ENCODE data around the gene LMO7.
"Not testable (repeated sequence)": the region's sequence is repeated elsewhere in the genome, so short reads cannot be mapped to it uniquely, and the experiment has no call there.

Gene LMO7

DNA sequence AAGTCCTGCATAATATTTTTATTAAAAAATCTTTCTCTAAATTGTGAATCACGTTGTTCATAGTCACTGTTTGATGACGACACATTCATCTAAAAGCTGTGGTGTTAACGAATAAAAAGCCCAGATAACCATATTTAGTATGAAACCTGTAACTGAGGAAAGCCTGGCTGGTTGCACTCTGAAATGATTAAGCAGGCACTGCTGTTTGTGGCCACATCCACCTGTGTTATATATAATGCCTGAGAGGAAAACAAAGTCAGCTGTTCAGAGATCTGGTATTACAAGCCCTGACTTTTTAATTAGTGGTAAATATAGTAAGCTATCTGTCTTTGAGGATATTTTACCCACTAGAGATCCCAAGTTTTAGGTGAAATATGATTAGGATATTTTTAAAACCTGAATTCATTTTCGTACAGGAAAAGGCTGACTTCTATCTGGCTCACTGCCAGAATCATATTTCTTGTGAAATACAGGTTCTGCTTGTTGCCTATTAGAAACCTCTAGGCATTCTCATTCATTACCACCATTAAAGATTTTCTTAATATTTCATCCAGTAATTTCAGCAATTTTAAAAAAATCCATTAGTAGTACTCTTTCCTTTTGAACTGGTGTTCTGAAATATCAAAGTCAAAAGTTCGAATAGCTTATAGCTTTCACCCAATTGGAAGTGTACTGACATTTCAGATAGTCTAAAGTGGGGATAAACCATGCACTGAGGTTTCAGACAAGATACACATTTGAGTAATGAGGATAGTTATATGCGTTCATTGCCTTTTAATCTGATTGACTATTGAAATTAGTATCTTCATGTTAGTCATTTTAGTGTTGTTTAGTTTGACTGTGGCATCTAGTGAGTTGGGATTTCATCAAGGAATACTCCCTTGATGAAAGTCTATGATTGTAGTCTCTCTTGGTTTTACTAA is 79.7 kb downstream of the LMO7 start:
- H3K27me3 ChIP-seq (ENCODE audit: control insufficient read depth, insufficient read depth, low read length), result no peaks in the 10 kb centered on the region
- H3K9ac ChIP-seq (ENCODE audit: low read depth, low read length), result no peak overlapping the region
- no peak overlapping the region for H3K4me3 ChIP-seq (ENCODE audit: low read depth, low read length)
- H3K9me3 ChIP-seq (ENCODE audit: control insufficient read depth, insufficient read depth, low read length), result no peaks in the 10 kb centered on the region
- H3K4me1 ChIP-seq (ENCODE audit: control insufficient read depth, insufficient read depth, low read length), result no peaks in the 10 kb centered on the region
- H3K27ac ChIP-seq (ENCODE audit: low read depth, low read length), result no peak overlapping the region
- H3K36me3 ChIP-seq (ENCODE audit: control insufficient read depth, insufficient read depth, low read length), result no peaks in the 10 kb centered on the region

DNA sequence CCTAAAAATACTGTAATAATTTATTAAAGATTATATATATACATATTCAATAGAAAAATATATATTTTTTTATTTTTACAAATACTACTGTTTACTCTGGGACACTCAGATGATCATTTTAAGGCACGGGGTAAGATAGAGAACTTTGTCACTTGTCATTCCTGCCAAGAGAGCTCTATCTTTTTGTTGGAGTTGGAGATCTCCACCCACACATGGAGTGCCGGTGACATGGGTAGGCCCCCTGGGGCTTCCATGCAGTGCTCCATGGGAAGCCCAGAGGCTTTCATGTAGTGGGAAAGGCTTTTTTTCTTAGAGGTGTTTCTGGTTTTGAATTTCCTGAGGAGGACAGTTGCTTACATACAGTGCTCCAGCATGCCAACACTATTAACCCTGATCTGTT is 81.4 kb downstream of the LMO7 start:
- no peaks in the 10 kb centered on the region for H3K4me1 ChIP-seq (ENCODE audit: control insufficient read depth, insufficient read depth, low read length)
- H3K9me3 ChIP-seq (ENCODE audit: control insufficient read depth, insufficient read depth, low read length), result no peaks in the 10 kb centered on the region
- H3K36me3 ChIP-seq (ENCODE audit: control insufficient read depth, insufficient read depth, low read length), result no peaks in the 10 kb centered on the region
- H3K4me3 ChIP-seq (ENCODE audit: low read depth, low read length), result no peak overlapping the region
- no peak overlapping the region for H3K9ac ChIP-seq (ENCODE audit: low read depth, low read length)
- no peaks in the 10 kb centered on the region for H3K27me3 ChIP-seq (ENCODE audit: control insufficient read depth, insufficient read depth, low read length)
- H3K27ac ChIP-seq (ENCODE audit: low read depth, low read length), result no peak overlapping the region

DNA sequence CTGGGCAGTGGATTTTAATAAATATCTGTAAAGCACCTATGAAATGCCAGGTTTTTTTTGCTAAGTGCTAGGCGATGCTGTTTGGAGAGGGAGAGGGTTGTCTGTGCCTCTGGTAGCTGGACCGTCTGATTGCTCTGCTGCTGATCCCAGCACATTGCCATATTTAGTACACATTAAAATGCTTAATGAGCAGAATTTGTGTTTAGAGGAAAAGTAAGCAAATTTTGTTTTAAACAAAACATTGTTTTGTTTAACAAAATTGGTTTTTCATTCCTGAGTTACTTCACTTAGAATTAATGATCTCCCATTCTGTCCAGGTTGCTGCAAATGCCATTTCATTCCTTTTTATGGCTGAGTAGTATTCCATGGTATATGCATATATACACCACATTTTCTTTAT is 85.2 kb downstream of the LMO7 start:
- Histone ChIP-seq H3K9ac (ENCODE audit: low read depth, low read length) (no peak overlapping the region), H3K4me1 (ENCODE audit: control insufficient read depth, insufficient read depth, low read length) (no peaks in the 10 kb centered on the region), H3K36me3 (ENCODE audit: control insufficient read depth, insufficient read depth, low read length) (no peaks in the 10 kb centered on the region), H3K27ac (ENCODE audit: low read depth, low read length) (no peak overlapping the region), H3K4me3 (ENCODE audit: low read depth, low read length) (no peak overlapping the region), H3K9me3 (ENCODE audit: control insufficient read depth, insufficient read depth, low read length) (no peaks in the 10 kb centered on the region), H3K27me3 (ENCODE audit: control insufficient read depth, insufficient read depth, low read length) (no peaks in the 10 kb centered on the region)

DNA sequence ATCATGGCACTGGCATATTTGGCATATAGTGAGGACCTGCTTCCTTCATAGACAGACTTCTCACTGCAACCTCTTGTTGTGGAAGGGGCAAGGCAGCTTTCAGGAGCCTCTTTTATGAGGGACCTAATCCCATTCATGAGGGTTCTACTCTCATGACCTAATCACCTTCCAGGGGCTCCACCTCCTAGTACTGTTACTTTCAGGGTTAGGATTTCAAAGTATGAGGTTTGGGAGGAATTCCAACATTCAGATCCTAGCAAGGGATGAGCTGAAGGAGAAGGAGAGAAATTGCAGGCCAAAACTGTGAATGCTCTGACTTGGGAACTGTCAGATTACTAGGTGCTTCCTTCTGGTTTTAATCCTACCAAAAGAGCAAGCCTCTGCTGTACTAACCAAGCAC is 87.8 kb downstream of the LMO7 start:
- H3K27ac ChIP-seq (ENCODE audit: low read depth, low read length), result no peak overlapping the region
- no peaks in the 10 kb centered on the region for H3K9me3 ChIP-seq (ENCODE audit: control insufficient read depth, insufficient read depth, low read length)
- H3K9ac ChIP-seq (ENCODE audit: low read depth, low read length), result no peak overlapping the region
- no peaks in the 10 kb centered on the region for H3K36me3 ChIP-seq (ENCODE audit: control insufficient read depth, insufficient read depth, low read length)
- no peaks in the 10 kb centered on the region for H3K4me1 ChIP-seq (ENCODE audit: control insufficient read depth, insufficient read depth, low read length)
- no peak overlapping the region for H3K4me3 ChIP-seq (ENCODE audit: low read depth, low read length)
- H3K27me3 ChIP-seq (ENCODE audit: control insufficient read depth, insufficient read depth, low read length), result no peaks in the 10 kb centered on the region

DNA sequence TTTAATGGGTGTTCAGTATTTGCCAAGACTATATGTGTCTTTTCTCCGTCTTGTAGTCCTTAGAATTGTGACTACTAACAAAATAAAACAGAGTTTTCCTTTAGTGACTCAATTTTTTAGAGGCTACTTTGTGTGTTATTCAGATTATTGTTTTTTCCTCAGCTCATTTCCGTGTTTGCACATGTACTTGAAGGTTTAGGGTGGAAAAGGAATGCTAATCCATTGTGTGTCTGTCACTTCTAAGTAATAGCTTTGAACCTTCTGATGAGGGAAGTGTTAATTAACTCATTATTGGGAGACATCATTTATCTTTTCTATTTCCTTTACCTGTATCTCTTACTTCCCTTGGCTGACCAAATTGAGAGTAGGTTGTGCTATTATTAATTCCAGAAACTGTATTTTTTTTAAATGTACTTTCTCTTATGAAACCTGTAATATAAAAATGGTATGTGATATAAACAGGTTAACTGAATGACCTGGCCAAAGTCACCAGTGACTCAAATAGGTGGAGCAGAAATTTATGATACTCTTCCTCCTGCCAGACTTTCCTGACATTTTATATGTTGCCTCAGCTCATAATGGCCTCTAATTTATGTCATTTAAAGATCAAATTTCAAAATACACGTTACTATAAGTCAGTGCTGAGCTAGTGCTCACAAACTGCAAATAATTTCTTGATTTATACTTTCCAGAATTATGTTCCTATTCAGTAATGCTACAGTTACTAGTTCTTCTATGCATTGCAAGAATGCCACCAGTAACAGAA is 88.8 kb downstream of the LMO7 start:
- H3K27ac ChIP-seq (ENCODE audit: low read depth, low read length), result no peak overlapping the region
- H3K36me3 ChIP-seq (ENCODE audit: control insufficient read depth, insufficient read depth, low read length), result no peaks in the 10 kb centered on the region
- H3K4me3 ChIP-seq (ENCODE audit: low read depth, low read length), result no peak overlapping the region
- H3K9me3 ChIP-seq (ENCODE audit: control insufficient read depth, insufficient read depth, low read length), result no peaks in the 10 kb centered on the region
- no peaks in the 10 kb centered on the region for H3K27me3 ChIP-seq (ENCODE audit: control insufficient read depth, insufficient read depth, low read length)
- no peak overlapping the region for H3K9ac ChIP-seq (ENCODE audit: low read depth, low read length)
- H3K4me1 ChIP-seq (ENCODE audit: control insufficient read depth, insufficient read depth, low read length), result no peaks in the 10 kb centered on the region

DNA sequence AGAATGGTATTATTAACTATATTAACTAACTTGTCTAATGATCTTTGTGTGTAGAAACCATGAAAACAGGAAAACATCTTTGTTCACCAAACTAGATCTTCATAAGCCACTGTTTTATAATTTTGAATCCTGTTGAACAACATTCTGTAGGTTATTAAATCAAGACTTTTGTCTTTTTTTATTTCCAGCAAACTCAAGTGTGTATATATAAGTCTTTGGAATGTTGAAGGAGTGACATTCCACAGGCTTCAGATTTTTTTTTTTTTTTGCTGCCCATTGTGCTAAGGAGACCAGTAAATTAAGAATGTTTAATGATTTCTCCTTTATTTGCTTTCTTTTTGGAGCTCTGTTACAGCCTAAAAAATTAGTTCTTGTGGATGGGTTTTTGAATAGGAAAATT is 89.6 kb downstream of the LMO7 start:
- Histone ChIP-seq H3K4me3 (ENCODE audit: low read depth, low read length) (no peak overlapping the region), H3K27ac (ENCODE audit: low read depth, low read length) (no peak overlapping the region), H3K4me1 (ENCODE audit: control insufficient read depth, insufficient read depth, low read length) (no peaks in the 10 kb centered on the region), H3K9ac (ENCODE audit: low read depth, low read length) (no peak overlapping the region), H3K27me3 (ENCODE audit: control insufficient read depth, insufficient read depth, low read length) (no peaks in the 10 kb centered on the region), H3K36me3 (ENCODE audit: control insufficient read depth, insufficient read depth, low read length) (no peaks in the 10 kb centered on the region), H3K9me3 (ENCODE audit: control insufficient read depth, insufficient read depth, low read length) (no peaks in the 10 kb centered on the region)

DNA sequence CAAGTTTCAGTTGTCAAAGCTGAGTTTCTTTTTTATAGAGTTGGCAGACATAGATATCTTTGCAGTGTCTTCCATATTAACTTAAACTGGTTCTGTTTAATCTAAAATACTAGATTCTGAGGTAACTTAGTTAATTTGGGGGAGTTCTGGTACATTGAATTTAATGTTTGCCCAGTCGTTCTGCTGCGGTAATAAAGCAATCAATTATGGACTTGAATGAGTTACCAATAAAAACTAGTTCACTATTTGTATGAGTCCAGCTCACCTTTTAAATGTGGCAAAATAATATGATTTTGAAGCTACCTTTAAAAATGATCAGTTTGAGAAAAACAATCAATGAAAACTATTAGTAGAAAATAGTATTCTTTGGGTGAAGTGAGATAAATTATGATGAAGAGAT is 90.2 kb downstream of the LMO7 start:
- no peaks in the 10 kb centered on the region for H3K27me3 ChIP-seq (ENCODE audit: control insufficient read depth, insufficient read depth, low read length)
- no peaks in the 10 kb centered on the region for H3K9me3 ChIP-seq (ENCODE audit: control insufficient read depth, insufficient read depth, low read length)
- no peak overlapping the region for H3K4me3 ChIP-seq (ENCODE audit: low read depth, low read length)
- H3K36me3 ChIP-seq (ENCODE audit: control insufficient read depth, insufficient read depth, low read length), result no peaks in the 10 kb centered on the region
- no peak overlapping the region for H3K9ac ChIP-seq (ENCODE audit: low read depth, low read length)
- H3K4me1 ChIP-seq (ENCODE audit: control insufficient read depth, insufficient read depth, low read length), result no peaks in the 10 kb centered on the region
- H3K27ac ChIP-seq (ENCODE audit: low read depth, low read length), result no peak overlapping the region

DNA sequence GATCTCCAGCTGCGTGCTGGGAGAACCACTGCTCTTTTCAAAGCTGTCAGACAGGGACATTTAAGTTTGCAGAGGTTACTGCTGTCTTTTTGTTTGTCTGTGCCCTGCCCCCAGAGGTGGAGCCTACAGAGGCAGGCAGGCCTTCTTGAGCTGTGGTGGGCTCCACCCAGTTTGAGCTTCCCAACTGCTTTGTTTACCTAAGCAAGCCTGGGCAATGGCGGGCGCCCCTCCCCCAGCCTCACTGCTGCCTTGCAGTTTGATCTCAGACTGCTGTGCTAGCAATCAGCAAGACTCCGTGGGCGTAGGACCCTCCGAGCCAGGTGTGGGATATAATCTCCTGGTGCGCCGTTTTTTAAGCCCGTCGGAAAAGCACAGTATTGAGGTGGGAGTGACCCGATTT is 97.0 kb downstream of the LMO7 start:
- not testable (repeated sequence) for H3K27ac ChIP-seq (ENCODE audit: low read depth, low read length); H3K36me3 ChIP-seq (ENCODE audit: control insufficient read depth, insufficient read depth, low read length); H3K9ac ChIP-seq (ENCODE audit: low read depth, low read length); H3K27me3 ChIP-seq (ENCODE audit: control insufficient read depth, insufficient read depth, low read length); H3K4me1 ChIP-seq (ENCODE audit: control insufficient read depth, insufficient read depth, low read length); H3K4me3 ChIP-seq (ENCODE audit: low read depth, low read length)
- peaks cover 11% of the 10 kb centered on the region for H3K9me3 ChIP-seq (ENCODE audit: control insufficient read depth, insufficient read depth, low read length)

DNA sequence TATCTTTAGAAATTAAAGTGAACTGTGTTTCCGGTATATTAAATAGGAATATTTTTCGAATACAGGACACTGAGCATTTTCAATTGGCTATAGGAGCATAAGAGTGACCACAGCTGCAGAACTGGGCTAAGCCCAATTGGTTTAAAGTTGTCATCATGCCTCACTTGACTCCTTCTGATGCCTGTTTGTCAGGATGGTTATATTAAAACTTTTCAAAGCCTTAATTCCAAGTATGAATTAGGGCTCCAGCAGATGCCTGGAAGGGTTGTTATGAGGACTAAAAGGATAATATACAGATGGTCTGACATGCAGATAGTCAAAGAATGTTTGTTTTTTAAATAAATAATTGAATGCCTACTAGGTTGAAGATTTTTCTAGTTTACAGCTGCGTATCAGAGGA is 100.0 kb downstream of the LMO7 start:
- Histone ChIP-seq H3K9ac (ENCODE audit: low read depth, low read length) (no peak overlapping the region), H3K4me3 (ENCODE audit: low read depth, low read length) (no peak overlapping the region), H3K4me1 (ENCODE audit: control insufficient read depth, insufficient read depth, low read length) (no peaks in the 10 kb centered on the region), H3K27me3 (ENCODE audit: control insufficient read depth, insufficient read depth, low read length) (no peaks in the 10 kb centered on the region), H3K36me3 (ENCODE audit: control insufficient read depth, insufficient read depth, low read length) (peaks cover 5% of the 10 kb centered on the region; the same call in 1 of the 2 replicates), H3K27ac (ENCODE audit: low read depth, low read length) (no peak overlapping the region), H3K9me3 (ENCODE audit: control insufficient read depth, insufficient read depth, low read length) (peaks cover 11% of the 10 kb centered on the region)

DNA sequence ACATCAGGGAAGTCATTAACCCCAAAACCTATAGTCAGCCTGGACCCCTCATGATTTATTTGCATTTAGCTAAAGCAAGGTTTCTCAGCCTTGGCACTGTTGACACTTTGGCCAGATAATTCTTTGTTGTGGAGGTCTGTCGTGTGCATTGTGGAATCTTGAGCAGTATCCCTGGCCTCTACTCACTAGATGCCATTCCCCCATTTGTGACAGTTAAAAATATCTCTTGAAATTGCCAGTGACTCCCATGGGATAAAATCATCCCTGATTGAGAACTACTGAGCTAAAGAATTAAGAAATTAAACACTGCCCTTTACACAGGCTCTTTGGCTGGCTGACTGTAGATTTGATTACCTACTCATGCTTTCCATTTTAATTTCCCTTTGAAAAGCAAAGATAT is 102.7 kb downstream of the LMO7 start:
- H3K4me1 ChIP-seq (ENCODE audit: control insufficient read depth, insufficient read depth, low read length), result no peaks in the 10 kb centered on the region
- peaks cover 6% of the 10 kb centered on the region for H3K9me3 ChIP-seq (ENCODE audit: control insufficient read depth, insufficient read depth, low read length)
- no peaks in the 10 kb centered on the region for H3K27me3 ChIP-seq (ENCODE audit: control insufficient read depth, insufficient read depth, low read length)
- peaks cover 2% of the 10 kb centered on the region; the same call in 1 of the 2 replicates for H3K36me3 ChIP-seq (ENCODE audit: control insufficient read depth, insufficient read depth, low read length)
- H3K27ac ChIP-seq (ENCODE audit: low read depth, low read length), result no peak overlapping the region
- no peak overlapping the region for H3K4me3 ChIP-seq (ENCODE audit: low read depth, low read length)
- no peak overlapping the region for H3K9ac ChIP-seq (ENCODE audit: low read depth, low read length)

DNA sequence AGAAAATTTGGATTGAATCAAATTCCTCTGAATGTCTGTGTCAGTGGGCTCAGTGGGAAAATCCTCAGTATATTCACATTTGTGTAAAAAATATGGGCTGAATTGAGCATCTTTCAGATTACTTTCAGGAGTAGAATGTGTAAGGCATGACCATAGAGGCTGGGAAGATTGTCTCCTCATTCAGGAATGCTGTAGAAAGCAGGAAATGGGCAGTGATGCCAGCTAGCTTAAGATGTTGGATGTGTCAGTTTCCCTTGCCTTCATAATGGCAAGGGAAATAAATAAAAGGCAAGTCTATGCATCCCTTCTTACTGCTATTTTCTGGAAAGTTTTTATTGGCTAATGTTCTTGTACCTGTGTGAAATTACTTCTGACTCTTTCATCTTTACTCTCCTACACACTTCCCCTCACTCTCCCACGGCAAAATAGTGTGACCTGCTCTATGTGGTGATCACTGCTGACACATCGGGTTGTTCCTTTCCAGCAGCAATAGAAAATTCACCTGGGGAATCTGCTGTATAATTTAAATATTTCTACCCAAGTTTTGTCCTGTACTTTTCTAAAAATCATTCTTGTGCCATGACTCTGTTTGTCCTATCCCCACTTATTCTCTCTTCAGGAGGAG is 103.2 kb downstream of the LMO7 start:
- H3K4me1 ChIP-seq (ENCODE audit: control insufficient read depth, insufficient read depth, low read length), result no peaks in the 10 kb centered on the region
- peaks cover under 1% of the 10 kb centered on the region; the same call in 1 of the 2 replicates for H3K9me3 ChIP-seq (ENCODE audit: control insufficient read depth, insufficient read depth, low read length)
- H3K9ac ChIP-seq (ENCODE audit: low read depth, low read length), result no peak overlapping the region
- no peaks in the 10 kb centered on the region for H3K27me3 ChIP-seq (ENCODE audit: control insufficient read depth, insufficient read depth, low read length)
- no peaks in the 10 kb centered on the region for H3K36me3 ChIP-seq (ENCODE audit: control insufficient read depth, insufficient read depth, low read length)
- H3K4me3 ChIP-seq (ENCODE audit: low read depth, low read length), result no peak overlapping the region
- no peak overlapping the region for H3K27ac ChIP-seq (ENCODE audit: low read depth, low read length)

Data from HUES48 (cell line).